Stimulated activated CD8-positive, alpha-beta memory T cell treated with anti-CD3 and anti-CD28 coated beads, Interleukin-7, amount 100 ng/mL, for 1 hour (primary cell): ENCODE measurements around the gene ATXN7L1.

Experiments
- DNase-seq, 2 donors: peaks; one replicate each; pipeline ENCODE4 v3.0.0-alpha.2; 2020; ENCODE audit warnings: low read depth in 2 of 2

The ATXN7L1 gene

GRCh38 chr7:105778956-105779355, 97.4 kb downstream of the ATXN7L1 start:
- DNase-seq, result no peak

GRCh38 chr7:105776986-105777910, 99.2 kb downstream of the ATXN7L1 start:
- DNase-seq, result no peak

- no peak for DNase-seq
Measured at GRCh38 chr7:105776068-105776790, 100.2 kb downstream of the ATXN7L1 start.

- DNase-seq, result no peak
Measured at GRCh38 chr7:105775580-105775979, 100.8 kb downstream of the ATXN7L1 start.

GRCh38 chr7:105773030-105773460, 103.4 kb downstream of the ATXN7L1 start:
- DNase-seq, result no peak

- no peak for DNase-seq
Measured at GRCh38 chr7:105769901-105770628, 106.3 kb downstream of the ATXN7L1 start.

GRCh38 chr7:105768898-105769507, 107.4 kb downstream of the ATXN7L1 start:
- no peak for DNase-seq

GRCh38 chr7:105768117-105768516, 108.3 kb downstream of the ATXN7L1 start:
- no peak for DNase-seq

- DNase-seq, result no peak
Measured at GRCh38 chr7:105766421-105767073, 109.9 kb downstream of the ATXN7L1 start.

GRCh38 chr7:105765846-105766245, 110.6 kb downstream of the ATXN7L1 start:
- DNase-seq, result no peak

GRCh38 chr7:105764506-105764905, 111.9 kb downstream of the ATXN7L1 start:
- no peak for DNase-seq

- DNase-seq, result no peak
Measured at GRCh38 chr7:105760551-105761447, 115.6 kb downstream of the ATXN7L1 start.

GRCh38 chr7:105759670-105760550, 116.5 kb downstream of the ATXN7L1 start:
- no peak for DNase-seq

- DNase-seq, result no peak
Measured at GRCh38 chr7:105756367-105756766, 120.0 kb downstream of the ATXN7L1 start.

- no peak for DNase-seq
Measured at GRCh38 chr7:105752671-105753275, 123.6 kb downstream of the ATXN7L1 start.

- DNase-seq, result no peak
Measured at GRCh38 chr7:105751054-105751453, 125.3 kb downstream of the ATXN7L1 start.

GRCh38 chr7:105748701-105749100, 127.7 kb downstream of the ATXN7L1 start:
- DNase-seq, result no peak

GRCh38 chr7:105745681-105746330, 130.6 kb downstream of the ATXN7L1 start:
- no peak for DNase-seq
